SK-N-SH treated with all-trans-retinoic acid at 6 μM for 48 hours (cell line): ENCODE results near the gene EIF3B.

Experiments
- ARNTL ChIP-seq: fragments of 450-650 bp; formaldehyde crosslinking; IDR thresholded peaks from 2 replicates; pipeline ENCODE4 v1.5.0; 2020; ENCODE audit warnings: low read depth, mild to moderate bottlenecking, moderate library complexity, borderline replicate concordance
- BACH2 ChIP-seq: fragments of 250-450 bp; sonication (Bioruptor Pico); IDR thresholded peaks from 2 replicates; pipeline ENCODE4 v1.9.0; 2021; ENCODE audit warnings: mild to moderate bottlenecking, borderline replicate concordance
- CSDC2 ChIP-seq: fragments of 250-450 bp; sonication (Bioruptor Pico); IDR thresholded peaks from 2 replicates; pipeline ENCODE4 v1.5.0; 2020; ENCODE audit warnings: mild to moderate bottlenecking, moderate library complexity
- OSR1 ChIP-seq: fragments of 250-450 bp; sonication (Bioruptor Pico); IDR thresholded peaks from 2 replicates; pipeline ENCODE4 v1.8.0; 2022; ENCODE audit warnings: moderate library complexity, mild to moderate bottlenecking, inconsistent platforms
- PPARA ChIP-seq: fragments of 250-450 bp; sonication (Bioruptor Pico); IDR thresholded peaks from 2 replicates; pipeline ENCODE4 v1.5.0; 2020; ENCODE audit warnings: mild to moderate bottlenecking, borderline replicate concordance
- RARB ChIP-seq: fragments of 250-450 bp; sonication (Bioruptor Pico); IDR thresholded peaks from 2 replicates; pipeline ENCODE4 v1.8.0; 2021; ENCODE audit warnings: mild to moderate bottlenecking, moderate library complexity
- ZFP3 ChIP-seq: fragments of 250-450 bp; sonication (Bioruptor Pico); IDR thresholded peaks from 2 replicates; pipeline ENCODE4 v1.5.0; 2020; ENCODE audit warnings: mild to moderate bottlenecking, moderate library complexity
- ZNF565 ChIP-seq: fragments of 450-650 bp; formaldehyde crosslinking; conservative IDR thresholded peaks from 2 replicates; pipeline ENCODE4 v1.5.0; 2020; ENCODE audit warnings: low read depth, mild to moderate bottlenecking, moderate library complexity
- TF ChIP-seq, protein P1 (sequence below): fragments of 250-450 bp; sonication (Bioruptor Pico); IDR thresholded peaks from 2 replicates; pipeline ENCODE4 v1.8.0; 2020; ENCODE audit warnings: mild to moderate bottlenecking, moderate library complexity, borderline replicate concordance

DNA sequence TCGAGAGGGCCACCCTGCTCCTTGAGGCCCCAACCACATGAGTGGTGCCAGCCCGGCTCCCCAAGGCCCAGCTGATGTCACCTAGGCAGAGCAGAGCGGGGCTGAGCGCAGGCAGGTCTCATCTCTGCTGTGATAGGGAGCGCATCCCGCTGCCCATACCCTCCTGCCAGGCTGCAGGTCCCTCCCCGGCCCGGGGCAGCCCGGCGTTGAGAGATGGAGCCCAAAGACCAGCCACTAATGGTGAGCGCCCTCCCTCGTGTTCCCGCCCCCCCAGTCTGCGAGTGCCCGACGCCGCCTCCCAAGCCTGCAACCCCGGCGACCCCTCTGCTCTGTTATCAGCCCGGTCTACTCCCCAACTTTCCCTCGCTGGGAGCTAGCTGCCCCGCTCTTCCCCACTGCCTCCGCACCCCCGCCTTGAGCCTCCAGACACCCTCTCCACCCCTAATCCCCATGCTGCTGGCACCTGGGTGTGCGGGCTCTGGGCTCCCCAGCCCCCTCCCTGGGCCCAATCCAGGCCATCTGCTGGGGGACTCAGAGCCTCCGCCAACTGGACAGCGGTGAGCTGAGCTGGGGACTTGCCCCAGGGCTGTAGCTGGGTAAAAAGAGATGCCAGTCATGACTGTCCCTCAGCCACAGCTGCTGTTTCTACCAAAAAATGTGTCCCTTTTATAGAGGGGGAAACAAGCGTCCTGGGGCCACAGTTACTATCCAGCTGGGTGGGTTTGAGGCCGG, 29.1 kb downstream of the EIF3B start:
- TF ChIP-seq PPARA (CRISPR knock-in tag) (no peak), OSR1 (no peak), BACH2 (no peak), ZNF565 (CRISPR knock-in tag) (no peak), CSDC2 (CRISPR knock-in tag) (no peak), ARNTL (CRISPR knock-in tag) (no peak), RARB (CRISPR knock-in tag) (no peak), ZFP3 (no peak)
- TF ChIP-seq, protein P1, sequence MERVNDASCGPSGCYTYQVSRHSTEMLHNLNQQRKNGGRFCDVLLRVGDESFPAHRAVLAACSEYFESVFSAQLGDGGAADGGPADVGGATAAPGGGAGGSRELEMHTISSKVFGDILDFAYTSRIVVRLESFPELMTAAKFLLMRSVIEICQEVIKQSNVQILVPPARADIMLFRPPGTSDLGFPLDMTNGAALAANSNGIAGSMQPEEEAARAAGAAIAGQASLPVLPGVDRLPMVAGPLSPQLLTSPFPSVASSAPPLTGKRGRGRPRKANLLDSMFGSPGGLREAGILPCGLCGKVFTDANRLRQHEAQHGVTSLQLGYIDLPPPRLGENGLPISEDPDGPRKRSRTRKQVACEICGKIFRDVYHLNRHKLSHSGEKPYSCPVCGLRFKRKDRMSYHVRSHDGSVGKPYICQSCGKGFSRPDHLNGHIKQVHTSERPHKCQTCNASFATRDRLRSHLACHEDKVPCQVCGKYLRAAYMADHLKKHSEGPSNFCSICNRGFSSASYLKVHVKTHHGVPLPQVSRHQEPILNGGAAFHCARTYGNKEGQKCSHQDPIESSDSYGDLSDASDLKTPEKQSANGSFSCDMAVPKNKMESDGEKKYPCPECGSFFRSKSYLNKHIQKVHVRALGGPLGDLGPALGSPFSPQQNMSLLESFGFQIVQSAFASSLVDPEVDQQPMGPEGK (CRISPR knock-in tag) = no peak
